Activated T-helper 1 cell treated with anti-CD3 and anti-CD28 coated beads, Interleukin-12 subunit alpha, Interleukin-12 subunit beta, Interleukin-2, Interleukin-4 antibody, amounts not matched to agents 30 ng/mL and 10 ng/mL and 1 ng/mL, durations not matched to agents 14 hours and 24 hours and 36 hours (primary cell): ENCODE measurements around the gene GPSM3. TPM values are rescaled to one million over a fixed set of nuclear protein-coding genes. Genes with fewer than 3 reads are reported as not detected.
A peak's percentile ranks its signal among the peaks of the same experiment; 100 is the strongest.
"Not testable (repeated sequence)": the region's sequence is repeated elsewhere in the genome, so short reads cannot be mapped to it uniquely, and the experiment has no call there.

ENCODE experiments used
- DNase-seq: peaks from one replicate; pipeline ENCODE4 v3.0.0; 2021; ENCODE audit warnings: low spot score
- H3K27ac Mint-ChIP-seq: one replicate; pipeline ENCODE4 v1.8.0; 2021; ENCODE audit warnings: mild to moderate bottlenecking, mixed read lengths
- H3K27me3 Mint-ChIP-seq: one replicate; pipeline ENCODE4 v1.8.0; 2022; ENCODE audit warnings: mild to moderate bottlenecking, moderate library complexity, mixed read lengths; ENCODE audit not compliant: insufficient read depth
- H3K36me3 Mint-ChIP-seq: one replicate; pipeline ENCODE4 v1.8.0; 2021; ENCODE audit warnings: low read depth, mixed read lengths
- H3K4me1 Mint-ChIP-seq: one replicate; pipeline ENCODE4 v1.8.0; 2021; ENCODE audit warnings: low read depth, mixed read lengths
- H3K4me3 Mint-ChIP-seq: one replicate; pipeline ENCODE4 v1.8.0; 2021; ENCODE audit warnings: mild to moderate bottlenecking, moderate library complexity, mixed read lengths
- H3K9me3 Mint-ChIP-seq: one replicate; pipeline ENCODE4 v1.8.0; 2021; ENCODE audit warnings: mixed read lengths
- intact Hi-C: fragments of 100-400 bp; cut with micrococcal nuclease; formaldehyde crosslinking; loops from one replicate; pipeline ENCODE4 v1.15.1; 2024
- total RNA-seq: library from RNA; stranded (reverse); gene quantifications from 2 replicates; pipeline ENCODE4 v1.2.3, GENCODE V29; 2022

The GPSM3 gene
- total RNA-seq, 1 donor from 2014 or later: 84.7 TPM

GRCh38 chr6:32189069-32189741 is 3.2 kb downstream of the GPSM3 start:
- Mint-ChIP-seq H3K4me1 (peaks cover 61% of the 10 kb centered on the region), H3K36me3 (peaks cover 27% of the 10 kb centered on the region), H3K27me3 (no peaks in the 10 kb centered on the region)

DNA sequence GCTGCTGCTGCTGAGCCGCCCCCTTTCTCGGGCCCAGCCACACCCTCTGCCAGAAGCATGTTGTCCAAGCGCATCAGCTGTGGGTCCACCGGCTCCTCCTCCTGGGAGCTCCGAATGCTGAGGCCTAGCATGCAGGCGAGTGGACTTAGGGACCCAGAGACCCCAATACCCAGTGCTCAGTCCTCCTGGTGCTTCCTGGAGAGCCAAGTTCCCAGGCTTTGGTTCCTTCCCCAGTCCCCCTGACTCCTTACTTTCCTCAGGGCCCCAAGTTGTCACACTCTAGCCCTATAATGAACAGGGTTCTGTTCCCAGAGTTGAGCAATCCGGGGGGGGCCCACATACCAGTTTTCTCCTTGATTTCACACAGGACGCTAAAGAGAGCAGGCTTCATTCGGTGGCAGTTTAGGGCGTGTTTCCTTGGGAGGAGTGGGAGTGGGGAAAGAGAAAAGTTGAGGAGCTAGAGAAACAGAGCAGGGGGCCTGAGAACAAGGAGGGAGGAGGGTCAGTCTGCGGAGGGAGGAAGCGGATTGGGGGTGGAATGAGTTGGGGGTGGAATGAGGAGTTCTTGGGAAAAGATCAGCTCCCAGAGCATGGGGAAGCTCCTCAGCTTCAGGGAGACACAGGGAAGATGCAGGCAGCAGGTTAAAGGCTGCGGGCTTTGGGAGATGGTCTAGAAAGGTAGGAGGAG is 3.9 kb downstream of the GPSM3 start:
- intact Hi-C loops: no loop called here
- DNase-seq: no peak
- Mint-ChIP-seq H3K4me1 (peaks cover 55% of the 10 kb centered on the region), H3K9me3 (no peaks in the 10 kb centered on the region), H3K36me3 (peaks cover 27% of the 10 kb centered on the region), H3K4me3 (peak overlapping the region; percentile 82), H3K27ac (peak overlapping the region; percentile 83), H3K27me3 (no peaks in the 10 kb centered on the region)

More at GRCh38 chr6:32189069-32189741, 3.2 kb downstream of the GPSM3 start:
- Mint-ChIP-seq H3K9me3 (no peaks in the 10 kb centered on the region), H3K27ac (peak overlapping the region; percentile 83), H3K4me3 (peak overlapping the region; percentile 82)
- DNase-seq: no peak
- intact Hi-C loops: no loop called here

DNA sequence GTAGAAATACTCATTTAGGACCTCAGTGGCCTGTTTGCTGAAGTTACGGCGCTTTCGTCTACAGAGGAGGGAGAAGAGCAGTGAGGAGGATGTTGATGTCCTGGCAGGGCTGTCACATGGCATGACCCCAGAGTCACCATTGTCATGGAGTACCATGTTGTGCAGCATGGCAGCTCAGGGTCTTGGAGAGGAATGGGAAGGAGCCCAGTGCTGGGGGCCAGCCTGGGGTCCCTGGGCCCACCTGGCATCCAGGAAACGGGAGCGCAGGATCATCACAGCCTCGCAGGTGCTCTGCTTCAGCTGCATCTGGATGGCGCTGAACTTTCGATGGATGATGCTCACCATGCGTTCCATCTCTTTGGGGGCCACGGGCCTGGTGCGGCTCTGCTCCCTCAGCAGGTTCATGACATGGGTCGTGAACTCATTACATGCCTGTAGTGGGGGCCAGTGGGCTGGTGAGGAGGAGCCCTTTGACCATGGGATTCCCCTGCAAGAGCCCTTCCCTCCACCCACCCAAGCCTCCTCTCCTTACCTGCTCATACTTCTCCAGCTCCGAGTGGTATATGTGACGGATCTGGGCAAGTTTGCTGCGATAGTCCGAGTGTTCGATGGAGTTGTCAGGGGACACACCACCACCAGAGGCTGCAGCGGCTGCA is 4.6 kb downstream of the GPSM3 start:
- peak overlapping the region; percentile 82 for H3K4me3 Mint-ChIP-seq
- peak overlapping the region; percentile 78 for H3K27ac Mint-ChIP-seq
- H3K36me3 Mint-ChIP-seq: peaks cover 27% of the 10 kb centered on the region
- H3K4me1 Mint-ChIP-seq: peaks cover 55% of the 10 kb centered on the region
- H3K27me3 Mint-ChIP-seq, intact Hi-C loops, H3K9me3 Mint-ChIP-seq, DNase-seq: not testable (repeated sequence)

DNA sequence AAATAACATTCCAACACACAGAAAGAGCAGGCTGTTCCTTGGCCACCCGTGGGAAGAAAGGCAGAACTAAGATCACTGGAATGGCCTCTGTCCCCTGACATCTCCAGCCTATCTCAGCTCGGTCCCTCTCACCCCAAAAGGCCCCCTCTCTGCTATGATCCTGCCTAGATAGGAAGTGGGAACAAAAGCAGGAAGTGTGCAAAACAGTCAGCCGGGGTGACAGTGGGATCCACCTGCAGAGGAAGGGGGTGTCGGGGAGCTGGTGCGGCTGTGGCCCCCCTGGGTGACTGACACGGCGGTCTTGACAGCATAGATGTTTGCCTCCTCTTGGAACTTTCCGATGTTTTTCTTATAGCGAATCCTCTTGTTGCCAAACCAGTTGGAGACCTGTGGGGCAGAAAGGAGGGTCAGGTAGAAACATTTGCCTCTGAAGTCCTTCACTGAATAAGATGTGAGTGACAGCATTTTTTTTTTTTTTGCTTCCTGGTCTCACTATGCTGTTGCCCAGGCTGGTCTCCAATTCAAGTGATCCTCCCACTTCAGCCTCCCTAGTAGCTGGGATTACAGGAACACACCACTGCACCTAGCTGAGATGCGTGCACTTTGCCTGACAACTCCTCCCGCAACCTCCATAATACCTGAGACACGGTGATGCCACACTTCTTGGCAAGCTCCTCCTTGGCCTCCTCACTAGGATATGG is 5.3 kb downstream of the GPSM3 start:
- no peak for DNase-seq
- Mint-ChIP-seq H3K9me3 (no peaks in the 10 kb centered on the region), H3K36me3 (peaks cover 31% of the 10 kb centered on the region), H3K4me3 (peak overlapping the region; percentile 67), H3K27ac (peak overlapping the region; percentile 85), H3K4me1 (peaks cover 55% of the 10 kb centered on the region), H3K27me3 (no peaks in the 10 kb centered on the region)
- intact Hi-C loops: no loop called here

- H3K36me3 Mint-ChIP-seq: peaks cover 34% of the 10 kb centered on the region
- H3K27me3 Mint-ChIP-seq, intact Hi-C loops, H3K9me3 Mint-ChIP-seq, DNase-seq: not testable (repeated sequence)
- H3K4me1 Mint-ChIP-seq: peaks cover 49% of the 10 kb centered on the region
- peak overlapping the region; percentile 65 for H3K4me3 Mint-ChIP-seq
- peak overlapping the region; percentile 85 for H3K27ac Mint-ChIP-seq
Observed at GRCh38 chr6:32186151-32186840, 6.1 kb downstream of the GPSM3 start.

GRCh38 chr6:32185681-32186131 is 6.7 kb downstream of the GPSM3 start:
- H3K27ac Mint-ChIP-seq: peak overlapping the region; percentile 85
- intact Hi-C loops, H3K9me3 Mint-ChIP-seq, H3K27me3 Mint-ChIP-seq, DNase-seq: not testable (repeated sequence)
- H3K4me3 Mint-ChIP-seq: peak overlapping the region; percentile 38
- peaks cover 39% of the 10 kb centered on the region for H3K36me3 Mint-ChIP-seq
- peaks cover 48% of the 10 kb centered on the region for H3K4me1 Mint-ChIP-seq

DNA sequence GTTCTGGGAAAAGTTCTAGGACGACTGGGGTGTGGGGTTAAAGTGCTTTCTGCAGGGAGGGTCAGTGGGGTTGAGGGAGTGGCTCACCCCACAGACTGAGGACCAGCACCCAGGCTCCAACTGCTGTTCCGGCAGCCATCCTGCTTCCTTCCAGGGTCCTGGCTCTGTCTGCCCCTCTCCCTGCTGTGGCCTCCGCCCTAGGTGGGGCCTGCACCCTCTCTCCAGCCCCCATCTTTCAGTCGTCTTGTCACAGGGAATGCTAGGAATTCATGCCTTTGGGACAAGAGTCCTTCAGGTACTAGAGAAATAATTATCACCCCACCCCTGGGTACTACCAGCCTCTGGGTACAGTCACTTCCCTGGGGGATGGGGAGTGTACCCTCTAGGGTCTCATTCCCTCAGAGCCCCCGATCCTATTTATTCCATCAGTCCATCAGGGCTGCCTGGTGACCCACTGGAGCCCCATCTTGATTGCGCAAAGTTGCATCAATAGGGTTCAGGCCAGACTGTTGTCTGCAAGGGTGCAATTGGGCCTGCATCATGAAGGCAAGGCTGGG is 8.3 kb downstream of the GPSM3 start, which contains the start of gene AGER:
TSS of gene AGER (minus strand) at position 170 of the 557 bp plus-strand sequence. CDS start at position 139, 31 bp downstream.
- Mint-ChIP-seq H3K36me3 (peaks cover 46% of the 10 kb centered on the region), H3K27ac (peak within 1 kb of the TSS; percentile 29), H3K4me3 (no peak within 1 kb of the TSS), H3K4me1 (peaks cover 55% of the 10 kb centered on the region), H3K27me3 (no peaks in the 10 kb centered on the region), H3K9me3 (no peaks in the 10 kb centered on the region)
- intact Hi-C loops: no loop called here
- no peak for DNase-seq

- H3K4me1 Mint-ChIP-seq: peaks cover 55% of the 10 kb centered on the region
- peak overlapping the region; percentile 1 for H3K27ac Mint-ChIP-seq
Observed at GRCh38 chr6:32183483-32184083, 8.9 kb downstream of the GPSM3 start.

DNA sequence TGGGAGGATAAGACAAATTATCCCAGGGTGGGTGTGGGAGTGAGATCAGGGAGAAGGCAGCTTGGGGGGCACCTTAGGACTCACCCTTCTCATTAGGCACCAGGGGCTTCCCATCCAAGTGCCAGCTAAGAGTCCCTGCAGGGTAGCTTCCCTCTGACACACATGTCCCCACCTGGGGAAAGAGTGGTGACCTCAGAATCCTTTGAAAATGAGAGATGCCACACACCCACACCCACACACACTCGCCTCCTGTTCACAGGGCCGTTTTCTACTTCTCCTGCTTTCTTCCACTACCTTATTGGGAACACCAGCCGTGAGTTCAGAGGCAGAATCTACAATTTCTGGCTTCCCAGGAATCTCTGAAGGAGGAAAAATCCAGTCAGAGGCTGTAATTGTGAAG is 9.4 kb downstream of the GPSM3 start:
- peaks cover 48% of the 10 kb centered on the region for H3K36me3 Mint-ChIP-seq
- no peak overlapping the region for H3K4me3 Mint-ChIP-seq
- no peak for DNase-seq
- intact Hi-C loops: no loop called here
- H3K27ac Mint-ChIP-seq: peak overlapping the region; percentile 41
- H3K9me3 Mint-ChIP-seq: no peaks in the 10 kb centered on the region
- H3K4me1 Mint-ChIP-seq: peaks cover 55% of the 10 kb centered on the region
- no peaks in the 10 kb centered on the region for H3K27me3 Mint-ChIP-seq

More at GRCh38 chr6:32183483-32184083, 8.9 kb downstream of the GPSM3 start:
- intact Hi-C loops: no loop called here
- DNase-seq: no peak
- H3K4me3 Mint-ChIP-seq: no peak overlapping the region
- no peaks in the 10 kb centered on the region for H3K27me3 Mint-ChIP-seq
- peaks cover 48% of the 10 kb centered on the region for H3K36me3 Mint-ChIP-seq
- no peaks in the 10 kb centered on the region for H3K9me3 Mint-ChIP-seq

DNA sequence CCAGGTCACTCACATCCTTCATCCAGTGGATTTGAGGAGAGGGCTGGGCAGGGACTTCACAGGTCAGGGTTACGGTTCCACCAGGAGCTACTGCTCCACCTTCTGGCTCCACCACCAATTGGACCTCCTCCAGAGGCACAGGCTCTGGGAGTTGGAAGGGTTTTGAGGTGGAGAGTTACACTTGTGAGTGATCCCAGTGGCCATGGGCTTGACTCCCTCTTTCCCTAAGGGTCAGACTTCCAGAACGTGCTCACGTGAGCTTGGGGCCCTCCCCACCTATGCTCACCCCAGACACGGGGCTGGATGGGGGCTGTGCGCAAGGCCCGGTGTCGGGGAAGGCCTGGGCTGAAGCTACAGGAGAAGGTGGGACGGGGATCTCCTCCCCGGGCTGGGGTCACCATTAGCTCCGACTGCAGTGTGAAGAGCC is 9.9 kb downstream of the GPSM3 start:
- intact Hi-C loops: no loop called here
- H3K9me3 Mint-ChIP-seq: no peaks in the 10 kb centered on the region
- H3K27ac Mint-ChIP-seq: peak overlapping the region; percentile 41
- H3K27me3 Mint-ChIP-seq: no peaks in the 10 kb centered on the region
- no peak overlapping the region for H3K4me3 Mint-ChIP-seq
- no peak for DNase-seq
- H3K36me3 Mint-ChIP-seq: peaks cover 46% of the 10 kb centered on the region
- H3K4me1 Mint-ChIP-seq: peaks cover 54% of the 10 kb centered on the region

DNA sequence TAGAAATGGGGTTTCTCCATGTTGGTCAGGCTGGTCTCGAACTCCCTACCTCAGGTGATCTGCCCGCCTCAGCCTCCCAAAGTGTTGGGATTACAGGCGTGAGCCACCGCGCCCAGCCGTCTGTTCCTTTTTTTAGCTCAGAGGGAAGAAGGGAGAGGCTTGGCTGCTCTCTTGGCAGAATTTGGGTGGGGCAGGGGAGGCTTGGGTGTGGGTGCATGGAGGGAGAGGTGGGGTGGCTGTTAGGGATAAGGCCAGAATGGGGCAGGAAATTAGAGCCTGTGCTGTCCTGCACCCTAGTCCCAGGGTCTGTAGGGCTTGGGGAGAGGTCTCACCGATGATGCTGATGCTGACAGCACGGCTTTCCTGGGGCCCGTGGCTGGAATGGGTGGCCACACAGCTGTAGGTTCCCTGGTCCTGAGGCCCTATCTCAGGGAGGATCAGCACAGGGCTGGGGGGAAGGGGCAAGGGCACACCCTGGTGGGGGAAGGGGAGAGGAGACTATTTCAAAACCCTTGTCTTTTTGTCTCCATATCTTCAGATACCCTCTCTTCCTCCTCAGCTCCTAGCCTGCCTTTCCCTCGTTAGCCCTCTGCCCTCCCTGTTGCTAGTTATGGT is 10.4 kb downstream of the GPSM3 start:
- H3K36me3 Mint-ChIP-seq: peaks cover 41% of the 10 kb centered on the region
- H3K4me3 Mint-ChIP-seq: no peak overlapping the region

More for the DNA sequence above, 10.4 kb downstream of the GPSM3 start:
- peaks cover 54% of the 10 kb centered on the region for H3K4me1 Mint-ChIP-seq
- H3K9me3 Mint-ChIP-seq: no peaks in the 10 kb centered on the region
- H3K27ac Mint-ChIP-seq: no peak overlapping the region
- no peak for DNase-seq
- no peaks in the 10 kb centered on the region for H3K27me3 Mint-ChIP-seq
- intact Hi-C loops: no loop called here
